GM04504 (cell line): Measurements from ENCODE around the gene GALNT11.

ENCODE experiments used
- DNase-seq: peaks from one replicate; pipeline ENCODE4 v3.0.0-alpha.2; 2012; ENCODE audit warnings: low read depth

GALNT11 gene

GRCh38 chr7:152149363-152149762, 123.9 kb downstream of the GALNT11 start:
- DNase-seq, result no peak

- DNase-seq, result no peak
Measured at GRCh38 chr7:152152267-152152666, 126.8 kb downstream of the GALNT11 start.

- no peak for DNase-seq
Measured at GRCh38 chr7:152158801-152159587, 133.5 kb downstream of the GALNT11 start.

- DNase-seq, result no peak
Measured at GRCh38 chr7:152161171-152161570, 135.7 kb downstream of the GALNT11 start.

GRCh38 chr7:152162287-152162686, 136.8 kb downstream of the GALNT11 start:
- DNase-seq, result no peak
